Lower lobe of right lung (tissue), 2 donors: ENCODE measurements around the gene APMAP. TPM values are rescaled to one million over a fixed set of nuclear protein-coding genes. Genes with fewer than 3 reads are reported as not detected.

Experiments
- ATAC-seq, 2 donors: fragments of 200-7000 bp; cut with Tn5 transposase; one replicate each; pipeline ENCODE4 v1.9.1; 2020 to 2022; ENCODE audit warnings: mild to moderate bottlenecking in 2 of 2, moderate library complexity in 2 of 2
- DNase-seq: peaks from one replicate; pipeline ENCODE4 v3.0.0-alpha.2; 2020
- H3K27ac ChIP-seq: fragments of 200-600 bp; one replicate; pipeline ENCODE4 v1.8.0; 2022
- H3K27me3 ChIP-seq: fragments of 200-600 bp; one replicate; pipeline ENCODE4 v1.8.0; 2022; ENCODE audit warnings: low read depth
- H3K36me3 ChIP-seq: fragments of 200-600 bp; one replicate; pipeline ENCODE4 v1.8.0; 2022; ENCODE audit warnings: mild to moderate bottlenecking
- H3K4me1 ChIP-seq: fragments of 200-600 bp; one replicate; pipeline ENCODE4 v1.8.0; 2022
- H3K4me3 ChIP-seq: fragments of 200-600 bp; one replicate; pipeline ENCODE4 v1.8.0; 2022; ENCODE audit warnings: mild to moderate bottlenecking
- H3K9me3 ChIP-seq: fragments of 200-600 bp; one replicate; pipeline ENCODE4 v1.8.0; 2022
- intact Hi-C: fragments of 100-400 bp; cut with DNase I; formaldehyde crosslinking; loops from one replicate; pipeline ENCODE4 v1.11.0; 2022
- total RNA-seq: library from RNA; stranded (reverse); fragmentation: NEBNext Ultra II Directional; extraction: Animal tissue kit (Norgen Biotek cat#: 25700); gene quantifications from one replicate; pipeline ENCODE4 v1.2.1, GENCODE V29; 2021
- TF ChIP-seq, protein P1 (sequence below): fragments of 200-600 bp; IDR thresholded peaks from one replicate; pipeline ENCODE4 v1.8.0; 2022; ENCODE audit warnings: antibody characterized with exemption, mild to moderate bottlenecking
- donor health status: DM: no; HTN: yes; CAD: no; lungs with severe emphysema.

APMAP gene
- total RNA-seq, 1 donor from 2014 or later: 82.9 TPM

DNA sequence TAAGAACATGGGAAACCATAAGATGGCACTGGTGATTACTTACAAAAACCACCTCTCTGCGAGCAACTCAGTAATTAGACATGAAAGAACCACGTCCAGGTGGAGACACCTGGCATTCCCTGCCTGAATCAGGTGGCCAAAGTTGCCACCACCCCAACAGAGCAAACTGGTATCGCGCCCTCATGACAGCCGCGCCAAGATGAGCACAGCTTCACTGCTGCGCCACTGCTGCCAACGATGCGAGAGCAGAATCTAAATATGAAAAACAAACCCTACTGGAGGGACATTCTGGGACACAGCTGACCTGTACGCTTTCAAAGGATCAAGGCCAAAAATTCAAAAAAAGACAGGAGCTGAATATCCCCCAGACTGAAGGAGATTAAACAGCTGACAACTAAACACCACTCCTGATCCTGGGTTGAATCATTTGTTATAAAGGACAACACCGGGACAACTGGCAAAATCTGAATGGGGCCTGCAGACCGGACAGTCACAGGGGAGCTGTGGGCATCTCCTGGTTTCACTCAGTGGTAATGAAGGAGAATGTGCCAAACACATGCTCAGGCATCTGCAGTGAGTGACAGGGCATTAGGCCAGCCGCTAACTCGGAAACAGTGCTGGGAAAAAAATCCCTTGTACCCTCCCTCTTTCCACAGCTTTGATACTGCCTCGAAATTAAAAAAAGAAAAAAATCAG, 26.1 kb downstream of the APMAP start:
- no peak overlapping the region for H3K4me3 ChIP-seq
- H3K27ac ChIP-seq: no peak overlapping the region
- DNase-seq (peak; percentile 13), ATAC-seq (no peak)
- intact Hi-C loops: no loop called here
- peaks cover 96% of the 10 kb centered on the region for H3K36me3 ChIP-seq
- H3K4me1 ChIP-seq: no peaks in the 10 kb centered on the region
- H3K9me3 ChIP-seq: no peaks in the 10 kb centered on the region
- H3K27me3 ChIP-seq: no peaks in the 10 kb centered on the region
- TF ChIP-seq, protein P1, sequence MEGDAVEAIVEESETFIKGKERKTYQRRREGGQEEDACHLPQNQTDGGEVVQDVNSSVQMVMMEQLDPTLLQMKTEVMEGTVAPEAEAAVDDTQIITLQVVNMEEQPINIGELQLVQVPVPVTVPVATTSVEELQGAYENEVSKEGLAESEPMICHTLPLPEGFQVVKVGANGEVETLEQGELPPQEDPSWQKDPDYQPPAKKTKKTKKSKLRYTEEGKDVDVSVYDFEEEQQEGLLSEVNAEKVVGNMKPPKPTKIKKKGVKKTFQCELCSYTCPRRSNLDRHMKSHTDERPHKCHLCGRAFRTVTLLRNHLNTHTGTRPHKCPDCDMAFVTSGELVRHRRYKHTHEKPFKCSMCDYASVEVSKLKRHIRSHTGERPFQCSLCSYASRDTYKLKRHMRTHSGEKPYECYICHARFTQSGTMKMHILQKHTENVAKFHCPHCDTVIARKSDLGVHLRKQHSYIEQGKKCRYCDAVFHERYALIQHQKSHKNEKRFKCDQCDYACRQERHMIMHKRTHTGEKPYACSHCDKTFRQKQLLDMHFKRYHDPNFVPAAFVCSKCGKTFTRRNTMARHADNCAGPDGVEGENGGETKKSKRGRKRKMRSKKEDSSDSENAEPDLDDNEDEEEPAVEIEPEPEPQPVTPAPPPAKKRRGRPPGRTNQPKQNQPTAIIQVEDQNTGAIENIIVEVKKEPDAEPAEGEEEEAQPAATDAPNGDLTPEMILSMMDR: no peak

DNA sequence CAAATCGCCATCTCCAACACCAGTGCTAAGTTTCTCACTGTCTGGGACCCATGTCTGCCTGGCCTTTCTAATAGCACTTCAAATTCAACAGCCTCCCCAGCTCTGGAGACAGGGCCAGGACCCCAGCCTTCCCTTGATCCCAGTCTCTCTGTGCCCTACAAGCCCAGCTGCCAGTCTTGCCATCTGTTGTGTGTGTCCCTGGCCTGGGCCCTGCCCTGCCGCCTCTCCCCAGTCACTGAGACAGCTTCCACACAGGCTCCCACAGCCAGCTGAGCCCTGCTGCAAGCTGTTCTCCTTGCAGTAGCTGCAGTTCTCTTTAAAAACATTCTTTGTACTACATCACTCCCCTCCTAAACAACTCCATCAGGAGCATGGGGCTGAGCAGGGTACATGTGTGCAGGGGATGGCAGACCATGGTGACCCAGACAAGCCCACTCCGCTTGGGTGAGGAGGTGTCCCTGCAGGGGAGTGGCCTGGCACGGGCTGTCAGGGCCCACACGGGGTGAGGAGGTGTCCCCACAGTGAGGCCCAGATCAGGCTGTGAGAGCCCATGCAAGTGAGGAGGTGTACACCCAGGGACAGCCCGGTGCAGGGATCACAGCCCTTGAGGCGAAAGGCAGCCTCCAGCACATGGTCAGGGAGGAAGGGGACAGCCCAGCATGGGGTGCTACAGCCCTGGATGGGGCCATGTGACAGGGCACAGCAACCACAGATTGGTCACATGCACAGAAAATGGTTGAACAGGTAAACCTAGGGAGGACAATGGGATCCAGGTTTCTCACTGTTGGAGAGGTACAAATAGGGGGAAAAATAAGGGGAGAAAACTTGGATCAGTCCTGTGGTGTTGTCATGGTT, 27.3 kb downstream of the APMAP start:
- no peak overlapping the region for H3K27ac ChIP-seq
- no peaks in the 10 kb centered on the region for H3K4me1 ChIP-seq
- no peaks in the 10 kb centered on the region for H3K9me3 ChIP-seq
- TF ChIP-seq, protein P1: no peak
- peak in 1 of 2 donors; percentile 41 for ATAC-seq
- peak; percentile 16 for DNase-seq
- intact Hi-C loops: no loop called here
- no peaks in the 10 kb centered on the region for H3K27me3 ChIP-seq
- peaks cover 96% of the 10 kb centered on the region for H3K36me3 ChIP-seq
- H3K4me3 ChIP-seq: no peak overlapping the region

DNA sequence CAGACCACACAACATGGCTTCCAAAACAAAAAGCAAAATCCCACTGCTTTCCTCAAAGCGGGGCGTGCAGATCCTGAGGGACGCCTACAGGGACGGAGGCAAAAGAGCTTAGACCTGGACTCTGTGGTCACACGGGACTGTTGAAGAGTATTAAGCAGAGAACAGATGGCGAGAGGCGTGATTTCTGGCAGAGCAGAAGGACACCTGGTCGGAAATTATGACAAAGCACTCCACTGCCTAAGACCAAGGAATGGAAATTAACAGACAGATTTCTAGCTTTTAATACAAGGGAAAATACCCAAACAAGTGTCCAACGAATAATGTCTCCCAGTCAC, 28.1 kb downstream of the APMAP start:
- intact Hi-C loops: no loop called here
- H3K27me3 ChIP-seq: no peaks in the 10 kb centered on the region
- H3K9me3 ChIP-seq: no peaks in the 10 kb centered on the region
- TF ChIP-seq, protein P1: no peak
- ATAC-seq (no peak), DNase-seq (no peak)
- H3K4me3 ChIP-seq: no peak overlapping the region
- no peaks in the 10 kb centered on the region for H3K4me1 ChIP-seq
- peaks cover 96% of the 10 kb centered on the region for H3K36me3 ChIP-seq
- no peak overlapping the region for H3K27ac ChIP-seq

DNA sequence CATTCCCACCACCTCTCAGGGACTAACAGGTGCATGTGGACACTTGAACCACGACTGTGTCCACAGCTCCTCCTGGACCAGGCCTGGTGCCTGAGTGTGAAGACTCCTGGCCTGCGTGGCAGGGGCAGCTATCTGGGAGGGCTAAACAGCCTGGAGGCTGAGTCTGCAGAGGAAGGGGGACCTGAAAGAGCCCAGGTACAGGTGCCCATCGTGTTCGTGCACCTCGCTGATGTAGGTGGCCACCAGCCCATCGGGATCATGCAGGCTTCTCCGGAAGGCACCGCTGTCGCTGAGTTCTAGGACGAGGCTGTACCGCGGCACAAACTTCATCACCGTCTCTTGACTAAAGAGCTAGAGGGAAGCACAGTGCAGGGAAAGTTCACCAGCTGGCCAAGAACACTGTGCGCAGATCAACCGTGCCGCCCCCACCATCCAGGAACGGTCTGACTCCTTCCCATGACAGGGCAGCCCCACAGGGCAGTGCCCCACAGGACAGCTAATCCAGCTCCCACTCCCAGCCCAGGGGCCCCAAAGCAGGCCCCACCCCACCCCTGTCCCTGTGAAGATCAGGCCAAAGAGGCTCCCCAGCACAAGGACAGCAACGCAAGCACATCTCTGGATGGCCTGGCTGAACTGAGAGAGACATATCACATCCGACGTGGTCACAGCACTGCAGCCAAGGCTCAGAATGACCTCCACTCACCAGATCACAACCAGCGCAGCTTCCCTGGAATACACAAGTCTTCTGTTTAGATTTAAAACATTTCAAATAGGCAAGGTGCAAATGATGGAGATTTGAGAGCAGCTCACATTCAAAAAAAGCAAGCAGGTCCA, 28.7 kb downstream of the APMAP start:
- Histone ChIP-seq H3K27me3 (no peaks in the 10 kb centered on the region), H3K27ac (no peak overlapping the region), H3K4me3 (no peak overlapping the region), H3K9me3 (no peaks in the 10 kb centered on the region), H3K4me1 (no peaks in the 10 kb centered on the region), H3K36me3 (peaks cover 96% of the 10 kb centered on the region)
- TF ChIP-seq, protein P1: no peak
- intact Hi-C loops: no loop called here
- DNase-seq: peak; percentile 29
- no peak for ATAC-seq

DNA sequence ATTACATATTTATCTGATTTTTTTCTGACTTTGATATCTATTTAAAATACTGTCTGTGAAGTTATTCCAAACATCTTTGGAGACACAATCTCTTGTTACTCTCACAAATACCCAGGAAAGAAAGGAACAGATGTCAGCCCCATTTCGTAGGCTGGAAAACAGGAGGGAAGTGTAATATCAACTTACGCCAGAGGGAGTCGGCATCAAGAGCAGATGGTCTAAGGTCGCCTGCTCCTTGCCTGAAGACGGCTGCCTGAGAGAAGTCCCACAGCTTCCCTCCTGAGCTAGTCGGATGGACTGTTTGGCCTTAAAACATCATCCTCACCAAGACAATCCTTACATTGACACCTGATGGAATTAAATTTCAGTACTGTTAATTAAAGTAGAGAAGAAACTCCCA, 30.0 kb downstream of the APMAP start:
- ATAC-seq: no peak
- peaks cover 96% of the 10 kb centered on the region for H3K36me3 ChIP-seq
- TF ChIP-seq, protein P1: no peak

More for the DNA sequence above, 30.0 kb downstream of the APMAP start:
- no peak overlapping the region for H3K4me3 ChIP-seq
- intact Hi-C loops: no loop called here
- H3K9me3 ChIP-seq: no peaks in the 10 kb centered on the region
- H3K27ac ChIP-seq: no peak overlapping the region
- no peaks in the 10 kb centered on the region for H3K4me1 ChIP-seq
- no peaks in the 10 kb centered on the region for H3K27me3 ChIP-seq
- DNase-seq: no peak
